Measurements from ENCODE around the gene VILL. TPM values are rescaled to one million over a fixed set of nuclear protein-coding genes. Genes with fewer than 3 reads are reported as not detected.

The VILL gene
- total RNA-seq, 4 donors from 2014 or later: 0.51 to 4.6 (median 0.66) TPM

DNA sequence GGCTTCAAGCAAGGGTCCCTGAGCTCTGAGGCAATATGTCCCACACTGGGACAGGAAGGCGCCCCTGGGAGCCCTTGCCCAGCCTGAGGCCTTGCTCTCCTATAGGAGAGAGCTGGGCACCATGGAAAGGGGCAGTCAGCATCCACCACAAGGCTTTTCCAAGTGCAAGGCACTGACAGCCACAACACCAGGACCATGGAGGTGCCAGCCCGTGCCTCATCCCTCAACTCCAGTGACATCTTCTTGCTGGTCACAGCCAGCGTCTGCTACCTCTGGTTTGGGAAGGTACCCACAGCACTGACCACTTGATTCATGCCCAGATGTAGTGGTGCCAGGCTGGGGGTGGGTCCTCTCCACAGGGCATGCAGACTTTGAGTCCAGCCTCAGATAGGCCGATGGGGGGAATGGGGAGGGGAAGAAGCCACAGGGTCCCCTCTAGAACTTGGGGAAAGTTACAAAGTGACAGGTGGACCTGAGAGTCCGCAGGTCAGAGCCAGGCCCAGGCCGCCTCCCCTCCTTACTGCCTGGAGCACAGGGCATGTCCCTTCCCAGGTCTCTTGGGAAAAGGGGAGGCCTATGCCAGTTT lies 11.8 kb downstream of the VILL start:
- in situ Hi-C loops (cut with MboI; ENCODE audit: low sequenced_read_pairs in 4 of 4) (no loop called here), intact Hi-C loops (cut with DNase I; ENCODE audit: low total_unique reads) (no loop called here)
- DNase-seq (peak in 1 of 2 donors; percentile 10), ATAC-seq (no peak)
- H3K27ac ChIP-seq: no peak overlapping the region
- no peak for TF ChIP-seq POLR2A (IDR thresholded peaks at IDR 0.05)
- TF ChIP-seq CTCF (IDR thresholded peaks at IDR 0.05 in 4 of 5, conservative IDR thresholded peaks at IDR 0.05 in 1 of 5): no peak
- H3K36me3 ChIP-seq: no peaks in the 10 kb centered on the region
- no peak overlapping the region for H3K4me3 ChIP-seq
- no peaks in the 10 kb centered on the region for H3K9me3 ChIP-seq
- H3K4me1 ChIP-seq: peaks cover 5 to 6% of the 10 kb centered on the region in 2 donors
- no peaks in the 10 kb centered on the region for H3K27me3 ChIP-seq

DNA sequence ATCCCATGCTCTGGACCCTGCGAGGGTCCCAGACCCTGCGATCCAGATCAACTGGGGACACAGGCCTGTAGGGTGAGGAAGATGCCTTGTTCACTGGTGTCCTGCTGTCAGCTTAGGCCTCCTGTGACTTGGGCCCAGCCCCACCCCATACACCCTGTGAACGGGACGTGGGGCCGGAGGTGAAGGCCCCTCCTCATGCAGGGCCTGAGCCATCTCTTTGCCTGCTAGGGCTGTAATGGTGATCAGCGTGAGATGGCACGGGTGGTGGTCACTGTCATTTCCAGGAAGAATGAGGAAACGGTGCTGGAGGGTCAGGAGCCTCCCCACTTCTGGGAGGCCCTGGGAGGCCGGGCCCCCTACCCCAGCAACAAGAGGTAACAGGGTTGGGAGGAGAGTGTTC lies 12.4 kb downstream of the VILL start:
- in situ Hi-C loops (cut with MboI; ENCODE audit: low sequenced_read_pairs in 4 of 4): no loop called here
- Histone ChIP-seq H3K4me1 (peaks cover 5 to 6% of the 10 kb centered on the region in 2 donors), H3K27ac (no peak overlapping the region), H3K27me3 (no peaks in the 10 kb centered on the region), H3K4me3 (no peak overlapping the region), H3K36me3 (peaks cover 0 to 5% of the 10 kb centered on the region in 2 donors), H3K9me3 (no peaks in the 10 kb centered on the region)
- intact Hi-C loops (cut with DNase I; ENCODE audit: low total_unique reads): loop anchor here (1.0 kb wide), 1 partner anchor 29 kb away; no protein-coding TSS in a partner anchor
- no peak for ATAC-seq
- TF ChIP-seq POLR2A (IDR thresholded peaks at IDR 0.05): no peak
- no peak for TF ChIP-seq CTCF (IDR thresholded peaks at IDR 0.05 in 4 of 5, conservative IDR thresholded peaks at IDR 0.05 in 1 of 5)
- peak in 1 of 2 donors; percentile 9 for DNase-seq

- intact Hi-C loops (cut with DNase I; ENCODE audit: low total_unique reads) (loop anchor here (1.0 kb wide), 1 partner anchor 29 kb away; no protein-coding TSS in a partner anchor), in situ Hi-C loops (cut with MboI; ENCODE audit: low sequenced_read_pairs in 4 of 4) (no loop called here)
- DNase-seq (peak in 1 of 2 donors; percentile 45), ATAC-seq (peak in 1 of 2 donors; percentile 13)
- TF ChIP-seq CTCF (IDR thresholded peaks at IDR 0.05 in 4 of 5, conservative IDR thresholded peaks at IDR 0.05 in 1 of 5): peak; percentile 37 to 83 (median 75)
- TF ChIP-seq POLR2A (IDR thresholded peaks at IDR 0.05): no peak
- H3K4me1 ChIP-seq: peaks cover 2 to 3% of the 10 kb centered on the region in 2 donors
- no peaks in the 10 kb centered on the region for H3K27me3 ChIP-seq
- peaks cover 0 to 7% of the 10 kb centered on the region in 2 donors for H3K36me3 ChIP-seq
- no peak overlapping the region for H3K4me3 ChIP-seq
- H3K9me3 ChIP-seq: no peaks in the 10 kb centered on the region
- H3K27ac ChIP-seq: no peak overlapping the region
Measured at GRCh38 chr3:38003371-38003816, 12.8 kb downstream of the VILL start.

- no peak for ATAC-seq
- Histone ChIP-seq H3K27me3 (no peaks in the 10 kb centered on the region), H3K36me3 (peaks cover 0 to 7% of the 10 kb centered on the region in 2 donors), H3K9me3 (no peaks in the 10 kb centered on the region), H3K27ac (no peak overlapping the region), H3K4me3 (no peak overlapping the region), H3K4me1 (no peaks in the 10 kb centered on the region)
- TF ChIP-seq POLR2A (IDR thresholded peaks at IDR 0.05): no peak
- no peak for TF ChIP-seq CTCF (IDR thresholded peaks at IDR 0.05 in 4 of 5, conservative IDR thresholded peaks at IDR 0.05 in 1 of 5)
- in situ Hi-C loops (cut with MboI; ENCODE audit: low sequenced_read_pairs in 4 of 4): no loop called here
- intact Hi-C loops (cut with DNase I; ENCODE audit: low total_unique reads): loop anchor here (1.0 kb wide), 1 partner anchor 30 kb away; no protein-coding TSS in a partner anchor
- DNase-seq: peak in 1 of 2 donors; percentile 9
Measured at GRCh38 chr3:38003817-38004414, 13.3 kb downstream of the VILL start.

All from gastrocnemius medialis (tissue), 4 donors.